ENCODE measurements around the gene RAD51B. TPM values are rescaled to one million over a fixed set of nuclear protein-coding genes. Genes with fewer than 3 reads are reported as not detected.
"Not testable (repeated sequence)": the region's sequence is repeated elsewhere in the genome, so short reads cannot be mapped to it uniquely, and the experiment has no call there.

The RAD51B gene
- total RNA-seq, 1 experiment from 2014 or later: 29.9 TPM

DNA sequence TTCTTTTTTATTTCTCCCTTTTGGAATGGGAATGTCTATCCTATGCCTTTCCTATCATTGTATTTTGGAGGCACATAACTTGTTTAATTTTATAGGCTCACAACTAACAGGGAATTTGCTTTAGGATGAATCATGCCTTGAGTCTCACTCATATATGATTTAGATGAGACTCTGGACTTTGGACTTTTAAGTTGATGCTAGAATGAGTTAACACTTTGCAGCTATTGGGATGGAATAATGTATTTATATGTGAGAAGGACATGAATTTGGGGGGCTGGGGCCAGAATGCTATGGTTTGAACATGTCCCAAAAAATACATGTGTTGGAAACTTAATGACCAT, 607.9 kb downstream of the RAD51B start:
- CTCF ChIA-PET: no interaction called here
- intact Hi-C loops (cut with micrococcal nuclease; ENCODE audit: unreplicated experiment): no loop called here
- POLR2A ChIA-PET (ENCODE audit: unreplicated experiment): interaction anchor here (0.7 kb wide), 1 partner anchor 1157 kb away, joined by 5 read pairs; no protein-coding TSS in a partner anchor
- H3K27ac ChIP-seq: no peak overlapping the region
- H3K9me2 ChIP-seq (ENCODE audit: insufficient read depth): no peaks in the 10 kb centered on the region
- no peaks in the 10 kb centered on the region for H3K4me1 ChIP-seq (replicated peaks; ENCODE audit: insufficient read depth)
- no peak overlapping the region for H2AFZ ChIP-seq
- H3K36me3 ChIP-seq (ENCODE audit: low read depth): no peaks in the 10 kb centered on the region
- TF ChIP-seq, protein P1, sequence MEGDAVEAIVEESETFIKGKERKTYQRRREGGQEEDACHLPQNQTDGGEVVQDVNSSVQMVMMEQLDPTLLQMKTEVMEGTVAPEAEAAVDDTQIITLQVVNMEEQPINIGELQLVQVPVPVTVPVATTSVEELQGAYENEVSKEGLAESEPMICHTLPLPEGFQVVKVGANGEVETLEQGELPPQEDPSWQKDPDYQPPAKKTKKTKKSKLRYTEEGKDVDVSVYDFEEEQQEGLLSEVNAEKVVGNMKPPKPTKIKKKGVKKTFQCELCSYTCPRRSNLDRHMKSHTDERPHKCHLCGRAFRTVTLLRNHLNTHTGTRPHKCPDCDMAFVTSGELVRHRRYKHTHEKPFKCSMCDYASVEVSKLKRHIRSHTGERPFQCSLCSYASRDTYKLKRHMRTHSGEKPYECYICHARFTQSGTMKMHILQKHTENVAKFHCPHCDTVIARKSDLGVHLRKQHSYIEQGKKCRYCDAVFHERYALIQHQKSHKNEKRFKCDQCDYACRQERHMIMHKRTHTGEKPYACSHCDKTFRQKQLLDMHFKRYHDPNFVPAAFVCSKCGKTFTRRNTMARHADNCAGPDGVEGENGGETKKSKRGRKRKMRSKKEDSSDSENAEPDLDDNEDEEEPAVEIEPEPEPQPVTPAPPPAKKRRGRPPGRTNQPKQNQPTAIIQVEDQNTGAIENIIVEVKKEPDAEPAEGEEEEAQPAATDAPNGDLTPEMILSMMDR (conservative IDR thresholded peaks at IDR 0.05): no peak
- no peak for TF ChIP-seq EZH2 (IDR thresholded peaks at IDR 0.05; ENCODE audit: low read depth)
- no peak overlapping the region for H3K4me3 ChIP-seq
- H3K79me2 ChIP-seq (ENCODE audit: low read depth): no peaks in the 10 kb centered on the region
- no peaks in the 10 kb centered on the region for H4K20me1 ChIP-seq (ENCODE audit: insufficient read depth)
- H3K27me3 ChIP-seq (ENCODE audit: insufficient read depth, low read depth): no peaks in the 10 kb centered on the region
- peaks cover 7% of the 10 kb centered on the region for H3K9me3 ChIP-seq (ENCODE audit: insufficient read depth, low read depth)
- H3F3A ChIP-seq (ENCODE audit: insufficient read depth, low read depth): peaks cover 7% of the 10 kb centered on the region
- H3K4me2 ChIP-seq: no peak overlapping the region
- DNase-seq: no peak
- no TSS peak for BruUV-seq (replicated peaks)

GRCh38 chr14:68428900-68429299, 609.3 kb downstream of the RAD51B start:
- H3K27ac ChIP-seq; CTCF ChIA-PET; H4K20me1 ChIP-seq (ENCODE audit: insufficient read depth); H3K9me3 ChIP-seq (ENCODE audit: insufficient read depth, low read depth); H3K9me2 ChIP-seq (ENCODE audit: insufficient read depth); DNase-seq; intact Hi-C loops (cut with micrococcal nuclease; ENCODE audit: unreplicated experiment); H3K79me2 ChIP-seq (ENCODE audit: low read depth); H2AFZ ChIP-seq; BruUV-seq (replicated peaks); H3K4me1 ChIP-seq (replicated peaks; ENCODE audit: insufficient read depth); H3F3A ChIP-seq (ENCODE audit: insufficient read depth, low read depth); H3K4me2 ChIP-seq; H3K4me3 ChIP-seq; H3K36me3 ChIP-seq (ENCODE audit: low read depth); H3K27me3 ChIP-seq (ENCODE audit: insufficient read depth, low read depth): not testable (repeated sequence)
- POLR2A ChIA-PET (ENCODE audit: unreplicated experiment): interaction anchor here (0.6 kb wide), 1 partner anchor 179 kb away, joined by 4 read pairs; no protein-coding TSS in a partner anchor

- DNase-seq; H3K4me1 ChIP-seq (replicated peaks; ENCODE audit: insufficient read depth); H4K20me1 ChIP-seq (ENCODE audit: insufficient read depth); H3K4me3 ChIP-seq; H3K27me3 ChIP-seq (ENCODE audit: insufficient read depth, low read depth); H3K36me3 ChIP-seq (ENCODE audit: low read depth); H2AFZ ChIP-seq; intact Hi-C loops (cut with micrococcal nuclease; ENCODE audit: unreplicated experiment); H3K27ac ChIP-seq; H3K4me2 ChIP-seq; BruUV-seq (replicated peaks); H3K9me2 ChIP-seq (ENCODE audit: insufficient read depth); H3K79me2 ChIP-seq (ENCODE audit: low read depth); H3F3A ChIP-seq (ENCODE audit: insufficient read depth, low read depth); H3K9me3 ChIP-seq (ENCODE audit: insufficient read depth, low read depth); CTCF ChIA-PET: not testable (repeated sequence)
- POLR2A ChIA-PET (ENCODE audit: unreplicated experiment): interaction anchor here (0.7 kb wide), 1 partner anchor 1327 kb away, joined by 7 read pairs; no protein-coding TSS in a partner anchor
These were observed 614.6 kb downstream of the RAD51B start for GRCh38 chr14:68434173-68434572.

DNA sequence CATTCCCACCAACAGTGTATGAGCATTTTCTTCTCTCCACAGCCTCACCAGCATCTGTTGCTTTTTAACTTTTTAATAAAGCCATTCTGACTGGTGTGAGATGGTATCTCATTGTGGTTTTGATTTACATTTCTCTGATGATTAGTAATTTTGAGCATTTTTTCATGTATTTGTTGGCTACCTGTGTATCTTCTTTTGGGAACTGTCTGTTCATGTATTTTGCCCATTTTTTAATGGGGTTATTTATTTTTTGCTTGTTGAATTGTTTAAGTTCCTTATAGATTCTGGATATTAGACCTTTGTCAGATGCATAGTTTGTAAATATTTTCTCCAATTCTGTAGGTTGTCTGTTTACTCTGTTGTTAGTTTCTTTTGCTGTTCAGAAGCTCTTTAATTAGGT, 616.1 kb downstream of the RAD51B start:
- CTCF ChIA-PET; H3K27ac ChIP-seq; H3K4me1 ChIP-seq (replicated peaks; ENCODE audit: insufficient read depth); H3K79me2 ChIP-seq (ENCODE audit: low read depth); H3K27me3 ChIP-seq (ENCODE audit: insufficient read depth, low read depth); DNase-seq; H3K9me3 ChIP-seq (ENCODE audit: insufficient read depth, low read depth); H3F3A ChIP-seq (ENCODE audit: insufficient read depth, low read depth); H3K4me3 ChIP-seq; H3K9me2 ChIP-seq (ENCODE audit: insufficient read depth); H4K20me1 ChIP-seq (ENCODE audit: insufficient read depth); POLR2A ChIA-PET (ENCODE audit: unreplicated experiment); BruUV-seq (replicated peaks); intact Hi-C loops (cut with micrococcal nuclease; ENCODE audit: unreplicated experiment); H3K36me3 ChIP-seq (ENCODE audit: low read depth); H3K4me2 ChIP-seq; H2AFZ ChIP-seq: not testable (repeated sequence)
